ENCODE results near the gene MYOT. TPM values are rescaled to one million over a fixed set of nuclear protein-coding genes. Genes with fewer than 3 reads are reported as not detected.

The MYOT gene
- total and polyA plus RNA-seq, 10 of the 15 experiments (the other 5 are each of a cell fraction or from before 2014, with no cell fraction given) = 0.15 to 1.5 (median 0.53) TPM; not detected in 5

DNA sequence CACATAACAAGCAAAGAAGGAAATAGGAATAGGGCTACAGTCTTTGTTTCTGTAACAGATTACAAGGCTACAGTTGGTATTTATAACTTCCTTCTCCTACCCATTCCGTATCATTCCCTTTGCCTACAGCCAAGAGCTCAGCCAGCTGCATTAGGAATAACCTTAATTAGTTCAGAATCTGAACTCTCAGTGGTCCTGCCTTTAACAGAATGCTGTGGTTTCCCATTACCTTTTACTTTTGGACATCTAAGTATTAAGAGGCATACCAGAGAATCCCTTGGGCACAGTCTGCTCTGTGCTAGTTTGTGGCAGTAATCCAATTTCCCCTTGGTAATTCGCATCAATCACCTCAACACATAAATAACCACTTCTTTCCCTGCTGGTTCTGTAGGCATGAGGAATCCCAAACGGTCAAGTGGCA, 65.8 kb downstream of the MYOT start (continued):
- TF ChIP-seq, protein P1, sequence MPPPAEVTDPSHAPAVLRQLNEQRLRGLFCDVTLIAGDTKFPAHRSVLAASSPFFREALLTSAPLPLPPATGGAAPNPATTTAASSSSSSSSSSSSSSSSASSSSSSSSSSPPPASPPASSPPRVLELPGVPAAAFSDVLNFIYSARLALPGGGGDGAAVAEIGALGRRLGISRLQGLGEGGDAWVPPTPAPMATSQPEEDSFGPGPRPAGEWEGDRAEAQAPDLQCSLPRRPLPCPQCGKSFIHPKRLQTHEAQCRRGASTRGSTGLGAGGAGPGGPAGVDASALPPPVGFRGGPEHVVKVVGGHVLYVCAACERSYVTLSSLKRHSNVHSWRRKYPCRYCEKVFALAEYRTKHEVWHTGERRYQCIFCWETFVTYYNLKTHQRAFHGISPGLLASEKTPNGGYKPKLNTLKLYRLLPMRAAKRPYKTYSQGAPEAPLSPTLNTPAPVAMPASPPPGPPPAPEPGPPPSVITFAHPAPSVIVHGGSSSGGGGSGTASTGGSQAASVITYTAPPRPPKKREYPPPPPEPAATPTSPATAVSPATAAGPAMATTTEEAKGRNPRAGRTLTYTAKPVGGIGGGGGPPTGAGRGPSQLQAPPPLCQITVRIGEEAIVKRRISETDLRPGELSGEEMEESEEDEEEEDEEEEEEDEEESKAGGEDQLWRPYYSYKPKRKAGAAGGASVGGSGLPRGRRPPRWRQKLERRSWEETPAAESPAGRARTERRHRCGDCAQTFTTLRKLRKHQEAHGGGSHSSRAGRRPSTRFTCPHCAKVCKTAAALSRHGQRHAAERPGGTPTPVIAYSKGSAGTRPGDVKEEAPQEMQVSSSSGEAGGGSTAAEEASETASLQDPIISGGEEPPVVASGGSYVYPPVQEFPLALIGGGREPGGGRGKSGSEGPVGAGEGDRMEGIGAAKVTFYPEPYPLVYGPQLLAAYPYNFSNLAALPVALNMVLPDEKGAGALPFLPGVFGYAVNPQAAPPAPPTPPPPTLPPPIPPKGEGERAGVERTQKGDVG (CRISPR knock-in tag; IDR thresholded peaks at IDR 0.05) = no peak
- TF ChIP-seq MTA3 (IDR thresholded peaks at IDR 0.05; ENCODE audit: borderline replicate concordance, low read length) = no peak
- no peak for TF ChIP-seq HDAC2 (IDR thresholded peaks at IDR 0.05)

DNA sequence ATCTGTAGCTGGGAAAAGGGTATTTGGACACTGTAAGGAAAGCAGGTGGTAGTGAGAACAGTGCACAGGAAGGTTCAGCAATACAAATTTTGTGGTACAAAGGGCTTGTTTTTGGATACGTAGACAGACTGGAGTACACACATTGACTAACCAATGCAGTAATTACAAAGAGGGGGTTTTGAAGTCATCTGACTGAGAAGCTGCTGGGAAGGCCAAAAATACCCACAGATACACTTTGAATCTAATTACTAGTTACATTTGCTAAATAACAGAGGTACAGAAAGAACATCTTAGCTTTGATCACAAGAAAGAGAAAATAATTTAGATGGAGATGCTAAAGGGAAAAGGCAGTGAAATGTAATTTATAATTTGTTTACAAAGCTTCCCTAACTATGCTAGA, 67.5 kb downstream of the MYOT start:
- H3K9me3 ChIP-seq (replicated peaks; ENCODE audit: control insufficient read depth, insufficient read depth, low read length) = no peaks in the 10 kb centered on the region
- H3K4me3 ChIP-seq = no peak overlapping the region
- no peak overlapping the region for H3K9ac ChIP-seq (ENCODE audit: control insufficient read depth, insufficient read depth, low read length)
- no peak overlapping the region for H2AFZ ChIP-seq (ENCODE audit: control insufficient read depth, low read depth, low read length)
- ChIA-PET POLR2A (interaction anchor here (1.0 to 1.9 kb wide), 3 partner anchors 13 to 94 kb away, joined by 3 to 7 read pairs (median 4); no protein-coding TSS in a partner anchor), RAD21 (ENCODE audit: unreplicated experiment) (interaction anchor here (1.6 to 2.7 kb wide), 4 partner anchors 45 to 156 kb away, joined by 4 to 21 read pairs (median 8); partner anchors contain the start of gene PKD2L2), CTCF (interaction anchor here (0.6 to 2.1 kb wide), 9 partner anchors 9 to 419 kb away, joined by 3 to 22 read pairs (median 4); partner anchors contain the start of gene PKD2L2), SMC1A (ENCODE audit: uncharacterized antibody, unreplicated experiment) (interaction anchor here (0.5 to 2.9 kb wide), 14 partner anchors 10 to 300 kb away, joined by 3 to 22 read pairs (median 4); partner anchors contain the start of gene PKD2L2)
- no peak overlapping the region for H3K4me2 ChIP-seq (ENCODE audit: control insufficient read depth, insufficient read depth)
- intact Hi-C loops (cut with micrococcal nuclease; ENCODE audit: unreplicated experiment) (loop anchor here (10.0 kb wide), 1 partner anchor 160 kb away; no protein-coding TSS in a partner anchor), in situ Hi-C loops (cut with MboI) (no loop called here)
- BruUV-seq (replicated peaks) = no TSS peak
- FAIRE-seq = peak; percentile 81
- no peaks in the 10 kb centered on the region for H4K20me1 ChIP-seq (ENCODE audit: control insufficient read depth, insufficient read depth)
- peaks cover 20% of the 10 kb centered on the region for H3K4me1 ChIP-seq (ENCODE audit: control insufficient read depth, insufficient read depth, low read length)
- peak; percentile 25 for DNase-seq (ENCODE audit: low read depth, low spot score)
- H3K27me3 ChIP-seq (replicated peaks in 1 of 2; ENCODE audit: control insufficient read depth in 2 of 2, insufficient read depth in 2 of 2, low read length in 1 of 2) = no peaks in the 10 kb centered on the region
- H3K79me2 ChIP-seq (ENCODE audit: control insufficient read depth, insufficient read depth, low read length) = no peaks in the 10 kb centered on the region; the same call in 1 of the 2 replicates
- peak overlapping the region; percentile 37; the same call in 1 of the 2 replicates for H3K27ac ChIP-seq (ENCODE audit: control insufficient read depth, insufficient read depth)
- ATAC-seq = peak; percentile 78
- 0% methylated on average over 1 of the region's 1 CpG for WGBS (ENCODE audit: insufficient coverage, insufficient replicate concordance, low lambda C conversion rate, missing lambda C conversion rate)
- H3K36me3 ChIP-seq (ENCODE audit: control insufficient read depth in 2 of 2, insufficient read depth in 2 of 2, low read length in 1 of 2) = peaks cover 6 to 18% of the 10 kb centered on the region in 2 experiments
- no peak for TF ChIP-seq NFXL1 (IDR thresholded peaks at IDR 0.05; ENCODE audit: borderline replicate concordance)
- no peak for TF ChIP-seq ZNF622 (IDR thresholded peaks at IDR 0.05)
- TF ChIP-seq HDAC6 (IDR thresholded peaks at IDR 0.05; ENCODE audit: unreplicated experiment) = no peak
- peak in 1 of 2 experiments; percentile 12; a peak in 1 of 4 replicates for TF ChIP-seq IKZF2 (IDR thresholded peaks at IDR 0.05)
- TF ChIP-seq, protein P2, sequence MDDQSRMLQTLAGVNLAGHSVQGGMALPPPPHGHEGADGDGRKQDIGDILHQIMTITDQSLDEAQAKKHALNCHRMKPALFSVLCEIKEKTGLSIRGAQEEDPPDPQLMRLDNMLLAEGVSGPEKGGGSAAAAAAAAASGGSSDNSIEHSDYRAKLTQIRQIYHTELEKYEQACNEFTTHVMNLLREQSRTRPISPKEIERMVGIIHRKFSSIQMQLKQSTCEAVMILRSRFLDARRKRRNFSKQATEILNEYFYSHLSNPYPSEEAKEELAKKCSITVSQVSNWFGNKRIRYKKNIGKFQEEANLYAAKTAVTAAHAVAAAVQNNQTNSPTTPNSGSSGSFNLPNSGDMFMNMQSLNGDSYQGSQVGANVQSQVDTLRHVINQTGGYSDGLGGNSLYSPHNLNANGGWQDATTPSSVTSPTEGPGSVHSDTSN (IDR thresholded peaks at IDR 0.05; ENCODE audit: insufficient replicate concordance, low read depth, low read length) = no peak
- TF ChIP-seq, protein P3, sequence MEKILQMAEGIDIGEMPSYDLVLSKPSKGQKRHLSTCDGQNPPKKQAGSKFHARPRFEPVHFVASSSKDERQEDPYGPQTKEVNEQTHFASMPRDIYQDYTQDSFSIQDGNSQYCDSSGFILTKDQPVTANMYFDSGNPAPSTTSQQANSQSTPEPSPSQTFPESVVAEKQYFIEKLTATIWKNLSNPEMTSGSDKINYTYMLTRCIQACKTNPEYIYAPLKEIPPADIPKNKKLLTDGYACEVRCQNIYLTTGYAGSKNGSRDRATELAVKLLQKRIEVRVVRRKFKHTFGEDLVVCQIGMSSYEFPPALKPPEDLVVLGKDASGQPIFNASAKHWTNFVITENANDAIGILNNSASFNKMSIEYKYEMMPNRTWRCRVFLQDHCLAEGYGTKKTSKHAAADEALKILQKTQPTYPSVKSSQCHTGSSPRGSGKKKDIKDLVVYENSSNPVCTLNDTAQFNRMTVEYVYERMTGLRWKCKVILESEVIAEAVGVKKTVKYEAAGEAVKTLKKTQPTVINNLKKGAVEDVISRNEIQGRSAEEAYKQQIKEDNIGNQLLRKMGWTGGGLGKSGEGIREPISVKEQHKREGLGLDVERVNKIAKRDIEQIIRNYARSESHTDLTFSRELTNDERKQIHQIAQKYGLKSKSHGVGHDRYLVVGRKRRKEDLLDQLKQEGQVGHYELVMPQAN (conservative IDR thresholded peaks at IDR 0.05) = no peak
- peak; percentile 50 for TF ChIP-seq RUNX3 (IDR thresholded peaks at IDR 0.05; ENCODE audit: low read length)
- no peak for TF ChIP-seq TARDBP (IDR thresholded peaks at IDR 0.05; ENCODE audit: borderline replicate concordance)
- TF ChIP-seq MEF2B (IDR thresholded peaks at IDR 0.05; ENCODE audit: partially characterized antibody, poor library complexity, severe bottlenecking) = peak; percentile 49
- TF ChIP-seq NFYA (IDR thresholded peaks at IDR 0.05; ENCODE audit: borderline replicate concordance, low read depth, low read length) = no peak
- TF ChIP-seq, protein P4, sequence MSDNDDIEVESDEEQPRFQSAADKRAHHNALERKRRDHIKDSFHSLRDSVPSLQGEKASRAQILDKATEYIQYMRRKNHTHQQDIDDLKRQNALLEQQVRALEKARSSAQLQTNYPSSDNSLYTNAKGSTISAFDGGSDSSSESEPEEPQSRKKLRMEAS (IDR thresholded peaks at IDR 0.05; ENCODE audit: low read depth, low read length) = no peak
